Measurements from ENCODE around the gene SLC8B1.
"Not testable (repeated sequence)": the region's sequence is repeated elsewhere in the genome, so short reads cannot be mapped to it uniquely, and the experiment has no call there.

The SLC8B1 gene

DNA sequence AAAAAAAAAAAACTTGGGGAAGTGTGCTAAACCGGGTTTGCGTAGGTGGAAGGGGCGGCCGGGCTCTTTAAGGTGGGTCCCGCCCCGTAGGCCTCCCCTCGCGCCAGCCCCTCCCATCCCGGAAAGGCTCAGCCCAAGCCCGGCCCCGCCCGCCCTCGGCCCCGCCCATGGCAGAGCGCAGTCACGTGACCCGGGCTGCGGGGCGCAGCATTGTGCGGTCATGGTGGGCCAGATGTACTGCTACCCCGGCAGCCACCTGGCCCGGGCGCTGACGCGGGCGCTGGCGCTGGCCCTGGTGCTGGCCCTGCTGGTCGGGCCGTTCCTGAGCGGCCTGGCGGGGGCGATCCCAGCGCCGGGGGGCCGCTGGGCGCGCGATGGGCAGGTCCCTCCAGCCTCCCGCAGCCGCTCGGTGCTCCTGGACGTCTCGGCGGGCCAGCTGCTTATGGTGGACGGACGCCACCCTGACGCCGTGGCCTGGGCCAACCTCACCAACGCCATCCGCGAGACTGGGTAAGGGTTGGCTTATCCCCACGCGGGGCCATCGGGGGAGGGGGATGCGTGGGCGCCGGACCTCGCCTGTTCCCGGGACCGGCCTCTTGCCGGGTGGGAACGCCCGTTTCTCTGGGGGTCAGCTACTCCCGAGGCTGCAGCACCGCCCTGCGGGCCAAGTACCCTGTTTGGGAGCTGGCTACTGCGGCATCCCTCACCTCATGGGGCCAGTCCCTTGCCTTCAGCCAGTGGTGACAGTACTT, 23.6 kb upstream of the SLC8B1 start, which contains the start of gene PLBD2:
Gene PLBD2 (plus strand): TSS at position 207 of the 752 bp plus-strand sequence. CDS start 14 bp downstream, at position 221.
- FAIRE-seq (peak; percentile 9), DNase-seq (ENCODE audit: insufficient read length, low spot score) (peak; percentile 95)

DNA sequence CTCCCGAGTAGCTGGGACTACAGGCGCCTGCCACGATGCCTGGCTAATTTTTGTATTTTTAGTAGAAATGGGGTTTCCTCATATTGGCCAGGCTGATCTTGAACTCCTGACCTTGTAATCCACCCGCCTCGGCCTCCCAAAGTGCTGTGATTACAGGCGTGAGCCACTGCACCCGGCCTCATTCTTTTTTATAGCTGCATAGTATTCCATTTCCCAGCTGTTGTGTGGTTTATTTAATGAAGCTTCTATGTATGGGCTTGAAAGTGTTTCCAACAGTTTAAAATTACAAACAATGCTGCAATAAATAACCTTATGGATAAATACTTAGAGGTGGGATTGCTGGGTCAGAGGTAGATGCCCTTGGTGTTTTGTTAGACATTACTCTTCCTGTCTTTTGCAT, 19.3 kb upstream of the SLC8B1 start:
- not testable (repeated sequence) for DNase-seq (ENCODE audit: insufficient read length, low spot score); FAIRE-seq

DNA sequence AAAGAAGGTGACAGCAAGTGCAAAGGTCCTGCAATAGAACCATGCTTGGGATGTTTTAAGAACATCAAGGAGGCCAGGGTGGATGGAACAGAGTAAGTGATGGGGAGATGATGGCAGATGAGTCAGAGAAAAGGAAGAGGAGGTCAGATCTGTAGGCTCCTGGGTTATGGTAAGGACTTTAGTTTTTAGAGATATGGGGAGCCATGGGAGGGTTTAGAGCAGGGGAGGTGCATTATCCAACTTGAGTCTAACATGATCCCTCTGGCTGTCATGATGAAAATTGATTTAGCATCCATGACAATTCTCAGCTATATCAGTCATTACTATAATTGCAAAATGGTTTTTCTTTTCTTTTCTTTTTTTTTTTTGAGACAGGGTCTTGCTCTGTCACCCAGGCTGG, 16.2 kb upstream of the SLC8B1 start:
- FAIRE-seq (no peak), DNase-seq (ENCODE audit: insufficient read length, low spot score) (no peak)

DNA sequence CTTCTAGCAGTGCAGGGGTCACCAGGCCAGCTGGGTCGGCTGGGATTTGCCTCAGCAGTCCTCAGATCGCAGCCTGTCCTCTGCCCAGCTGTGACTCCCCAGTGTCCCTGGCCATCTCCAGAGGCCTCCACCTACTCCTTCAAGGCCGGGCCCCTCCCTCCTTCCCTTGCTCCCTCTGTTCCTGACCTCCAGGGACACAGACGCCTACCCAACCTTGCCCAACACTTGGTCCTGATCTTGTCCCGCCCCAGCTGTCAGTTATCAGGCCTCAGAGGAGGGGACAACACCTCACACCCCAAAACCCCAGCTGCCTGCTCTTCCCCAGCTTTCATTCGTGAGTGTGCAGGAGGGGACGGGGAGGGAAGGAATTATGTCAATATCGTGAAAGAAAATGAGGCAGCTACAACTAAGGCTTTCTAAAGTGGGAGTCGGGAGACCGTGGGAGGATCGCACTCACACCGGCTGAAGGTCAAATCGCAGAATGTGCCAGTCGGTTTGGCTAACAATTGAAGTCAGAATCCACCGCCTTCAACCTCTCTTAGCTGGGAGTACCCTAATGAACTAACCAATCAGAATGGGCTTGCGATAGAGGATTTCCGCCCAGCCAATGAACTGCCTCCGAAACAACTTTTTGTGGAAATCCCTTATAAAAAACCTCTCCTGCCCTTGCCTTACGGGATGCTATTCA, 14.1 kb upstream of the SLC8B1 start:
- FAIRE-seq (no peak), DNase-seq (ENCODE audit: insufficient read length, low spot score) (no peak)

DNA sequence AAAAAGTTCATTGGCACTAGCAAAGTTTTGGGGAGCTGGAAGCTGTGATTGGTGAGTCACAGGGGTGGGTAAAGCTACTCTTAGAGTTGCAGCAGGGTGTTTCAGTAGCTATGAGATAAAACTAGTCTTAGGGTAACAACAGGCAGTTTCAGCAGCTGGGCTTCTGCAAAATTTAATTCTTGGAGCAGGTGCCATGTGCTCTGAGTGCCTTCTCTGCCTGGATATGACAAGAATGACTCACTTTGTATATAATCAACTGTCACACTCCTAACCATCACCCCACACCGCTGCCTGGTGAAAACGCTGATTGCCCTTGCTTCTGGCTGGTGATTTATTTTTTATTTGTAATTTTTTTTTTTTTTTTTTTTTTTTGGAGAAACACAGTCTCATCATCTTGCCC, 13.0 kb upstream of the SLC8B1 start:
- FAIRE-seq, result no peak

DNA sequence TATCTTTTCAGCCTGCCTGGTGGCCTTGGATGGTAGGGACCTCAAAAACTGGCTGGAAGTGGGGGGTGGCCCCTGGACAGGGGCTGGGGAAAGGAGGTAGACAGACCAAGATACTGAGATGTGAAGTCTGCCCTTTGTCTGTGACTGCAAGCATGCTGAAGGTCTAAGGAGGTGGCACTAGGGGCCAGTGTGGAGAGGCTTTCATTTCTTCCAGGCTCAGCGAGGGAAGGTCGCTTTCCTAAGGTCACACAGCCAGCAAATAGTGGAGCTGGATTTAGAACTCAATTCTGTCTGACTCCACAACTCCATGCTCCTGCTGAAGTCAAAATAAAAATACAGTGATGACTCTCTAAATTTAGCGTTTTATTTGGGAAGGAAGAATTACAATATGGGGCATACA, 12.2 kb upstream of the SLC8B1 start:
- FAIRE-seq (no peak), DNase-seq (ENCODE audit: insufficient read length, low spot score) (no peak)

More for the DNA sequence above, 13.0 kb upstream of the SLC8B1 start:
- DNase-seq (ENCODE audit: insufficient read length, low spot score), result no peak

DNA sequence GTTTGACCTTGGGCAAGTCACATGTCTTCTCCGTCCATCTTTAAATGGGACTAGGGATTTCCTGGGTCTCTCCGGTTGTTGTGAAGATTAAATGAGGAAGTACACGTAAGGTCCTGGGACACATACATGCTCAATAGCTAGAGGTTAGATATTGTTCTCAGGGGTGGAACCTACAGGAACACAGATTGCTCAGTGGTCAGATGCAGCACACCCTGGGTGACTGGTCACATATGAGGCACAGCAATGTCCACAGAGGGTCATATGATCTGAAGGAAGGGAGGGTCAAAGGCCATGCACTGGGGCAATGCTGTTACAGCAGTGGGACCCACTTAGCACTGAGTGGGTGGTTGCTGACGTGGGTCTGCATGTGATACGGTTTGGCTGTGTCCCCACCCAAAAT, 11.4 kb upstream of the SLC8B1 start:
- FAIRE-seq (no peak), DNase-seq (ENCODE audit: insufficient read length, low spot score) (no peak)

DNA sequence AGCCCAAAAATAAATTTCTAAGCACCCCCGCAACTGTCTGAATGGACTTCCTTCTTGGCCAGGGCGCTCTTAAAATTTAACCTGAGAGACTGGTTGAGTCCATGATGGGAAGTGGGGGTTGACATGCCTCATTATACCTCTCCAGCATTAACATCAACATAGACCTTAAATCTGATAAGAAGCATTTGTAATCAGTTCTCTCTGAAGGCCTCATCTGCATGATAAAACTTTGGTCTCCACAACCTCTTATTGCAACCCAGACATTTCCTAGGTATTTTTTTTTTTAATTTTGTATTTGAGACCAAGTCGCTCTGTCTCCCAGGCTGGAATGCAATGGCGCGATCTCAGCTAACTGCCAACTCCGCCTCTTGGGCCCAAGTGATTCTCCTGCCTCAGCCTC, 10.4 kb upstream of the SLC8B1 start:
- FAIRE-seq, result no peak

DNA sequence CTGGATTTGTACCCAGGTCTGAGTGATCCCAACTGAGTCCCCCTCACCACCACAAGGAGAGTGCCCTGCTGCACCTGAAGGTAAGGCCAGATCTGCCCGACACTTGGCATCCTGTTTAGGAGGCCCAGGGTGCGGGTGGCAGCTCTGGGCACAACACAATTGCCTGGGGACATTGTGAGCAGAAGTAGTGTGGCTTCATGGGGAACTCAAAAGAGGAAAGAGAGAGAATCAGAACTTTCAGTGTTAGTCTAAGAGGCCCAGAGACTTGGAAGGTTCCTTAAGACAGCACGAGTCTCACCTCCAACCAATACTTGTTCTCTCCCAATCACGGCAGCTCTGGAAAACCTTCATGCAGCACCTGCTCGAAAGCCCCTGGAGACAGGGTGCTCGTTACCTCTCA, 6.6 kb upstream of the SLC8B1 start:
- FAIRE-seq, result no peak
- DNase-seq (ENCODE audit: insufficient read length, low spot score), result no peak

More for the DNA sequence above, 10.4 kb upstream of the SLC8B1 start:
- DNase-seq (ENCODE audit: insufficient read length, low spot score), result no peak

DNA sequence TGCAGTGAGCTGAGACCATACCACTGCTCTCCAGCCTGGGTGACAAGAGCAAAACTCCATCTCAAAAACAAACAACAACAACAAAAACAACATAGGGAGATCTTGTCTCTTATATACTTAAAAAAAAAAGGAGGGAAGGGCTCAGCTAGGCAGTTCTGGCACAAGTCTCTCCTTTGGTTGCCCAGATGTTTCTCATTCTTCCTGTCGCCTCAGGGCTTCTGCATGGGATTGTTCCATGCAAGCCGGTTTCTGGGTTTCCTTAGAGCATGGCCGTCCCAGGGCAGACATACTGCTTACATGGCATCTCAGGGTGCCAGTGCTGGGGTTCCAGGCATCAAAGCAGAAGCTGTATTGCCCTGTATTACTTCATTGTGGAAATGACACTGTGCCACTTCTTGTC, 5.2 kb upstream of the SLC8B1 start:
- no peak for FAIRE-seq

DNA sequence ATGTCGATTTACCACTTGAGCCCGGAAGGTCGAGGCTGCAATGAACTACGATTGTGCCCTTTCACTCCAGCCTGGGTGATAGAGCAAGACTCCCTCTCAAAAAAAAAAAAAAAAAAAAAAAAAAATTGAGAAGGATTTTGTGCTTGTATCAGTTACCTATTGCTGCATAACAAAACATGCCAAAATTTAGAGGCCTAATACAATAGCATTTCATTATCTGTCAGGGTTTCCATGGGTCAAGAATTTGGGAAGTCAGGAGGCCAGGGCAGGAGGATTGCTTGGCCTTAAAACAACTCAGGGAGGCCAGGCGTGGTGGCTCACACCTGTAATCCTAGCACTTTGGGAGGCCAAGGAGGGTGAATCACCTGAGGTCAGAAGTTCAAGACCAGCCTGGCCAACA, 4.6 kb upstream of the SLC8B1 start:
- FAIRE-seq (no peak), DNase-seq (ENCODE audit: insufficient read length, low spot score) (no peak)

More for the DNA sequence above, 5.2 kb upstream of the SLC8B1 start:
- no peak for DNase-seq (ENCODE audit: insufficient read length, low spot score)

DNA sequence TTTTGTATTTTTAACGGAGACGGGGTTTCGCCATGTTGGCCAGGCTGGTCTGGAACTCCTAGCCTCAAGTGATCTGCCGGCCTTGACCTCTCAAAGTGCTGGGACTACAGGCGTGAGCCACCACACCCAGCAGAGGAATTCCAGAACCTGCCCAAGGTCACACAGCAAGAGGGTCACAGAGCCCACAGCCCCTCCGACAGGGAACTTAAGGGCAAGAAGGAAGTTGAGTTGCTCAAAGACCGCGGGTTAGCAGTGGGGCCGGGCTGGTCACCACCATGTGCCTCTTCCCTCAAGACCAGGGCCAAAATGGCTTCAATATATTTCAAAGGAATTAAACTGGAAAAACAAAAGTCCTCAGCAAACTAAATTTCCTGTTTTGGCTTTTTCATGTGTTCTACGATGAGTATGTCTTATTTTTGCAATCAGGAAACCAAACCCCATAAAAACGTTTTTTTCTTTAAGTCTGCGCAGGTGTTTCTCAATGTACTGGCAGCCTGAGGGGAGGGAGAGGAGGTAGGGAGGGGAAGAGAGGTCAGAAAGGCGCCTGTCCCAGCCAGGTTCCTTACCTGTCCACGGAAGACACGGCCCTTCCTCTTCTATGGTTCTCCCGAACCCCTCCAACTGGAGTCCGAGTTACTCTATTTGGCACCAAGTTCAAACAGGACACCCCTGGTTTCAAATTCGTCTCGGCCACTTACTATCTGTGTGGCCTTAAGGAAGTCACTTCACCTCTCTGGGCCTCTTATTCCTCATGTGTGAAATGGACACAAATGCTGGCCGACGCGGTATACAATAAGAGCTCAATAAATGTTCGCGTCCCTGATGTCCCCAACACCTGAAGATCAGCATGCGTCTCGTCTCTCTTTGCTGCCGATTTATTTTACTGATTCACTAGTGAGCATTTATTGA, 778 bp downstream of the SLC8B1 start:
- FAIRE-seq, result no peak
- DNase-seq (ENCODE audit: insufficient read length, low spot score), result no peak

DNA sequence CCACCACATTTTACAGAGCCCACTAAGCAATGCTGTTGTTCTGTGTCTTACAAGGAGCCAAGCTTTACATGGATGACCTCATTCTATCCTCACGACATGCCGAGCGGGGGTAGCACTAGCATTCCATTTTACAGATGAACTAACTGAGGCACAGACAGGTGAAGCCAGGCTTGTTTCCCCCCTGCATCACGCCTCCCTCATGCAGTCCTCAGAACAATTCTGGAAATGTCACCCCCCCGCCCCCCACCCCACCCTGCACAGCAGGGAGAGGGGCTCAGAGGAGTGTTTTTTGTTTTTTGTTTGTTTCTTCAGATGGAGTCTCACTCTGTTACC, 1.5 kb downstream of the SLC8B1 start:
- DNase-seq (ENCODE audit: insufficient read length, low spot score), result no peak
- no peak for FAIRE-seq

DNA sequence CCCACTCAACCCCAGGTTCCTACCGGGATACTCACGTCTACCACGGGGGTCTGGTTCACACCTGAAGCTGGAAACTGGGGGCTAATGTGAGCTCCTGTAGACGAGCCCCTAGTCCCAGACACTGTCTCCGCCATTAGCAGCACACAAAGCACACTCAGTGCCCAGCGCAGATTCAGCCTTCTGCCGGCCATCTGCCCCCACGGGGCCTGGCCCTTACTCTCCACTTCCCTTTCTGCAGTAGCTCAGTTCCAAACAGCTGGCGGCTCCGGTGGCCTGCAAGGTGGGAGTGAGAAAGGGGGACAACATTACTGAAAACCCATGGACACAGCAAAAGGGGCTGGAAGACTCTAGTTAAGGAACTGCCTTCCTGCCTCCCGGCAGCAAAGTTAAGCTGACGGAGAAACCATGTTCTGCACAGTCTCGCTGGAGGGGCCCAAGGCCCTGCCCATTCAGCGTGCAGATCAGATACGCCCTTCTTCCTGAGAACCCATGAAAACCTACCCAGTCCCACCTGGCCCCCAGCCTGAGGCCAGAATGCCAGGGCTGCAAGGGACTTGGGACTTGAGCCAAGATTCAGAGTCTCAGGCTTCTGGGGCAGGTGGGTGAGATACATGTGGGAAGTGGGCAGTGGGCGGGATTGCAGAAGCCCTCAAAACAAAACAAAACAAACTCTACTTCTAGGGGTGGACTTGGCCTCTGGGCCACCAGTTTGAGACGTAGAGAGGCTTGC, 2.1 kb downstream of the SLC8B1 start:
- DNase-seq (ENCODE audit: insufficient read length, low spot score), result no peak
- no peak for FAIRE-seq

DNA sequence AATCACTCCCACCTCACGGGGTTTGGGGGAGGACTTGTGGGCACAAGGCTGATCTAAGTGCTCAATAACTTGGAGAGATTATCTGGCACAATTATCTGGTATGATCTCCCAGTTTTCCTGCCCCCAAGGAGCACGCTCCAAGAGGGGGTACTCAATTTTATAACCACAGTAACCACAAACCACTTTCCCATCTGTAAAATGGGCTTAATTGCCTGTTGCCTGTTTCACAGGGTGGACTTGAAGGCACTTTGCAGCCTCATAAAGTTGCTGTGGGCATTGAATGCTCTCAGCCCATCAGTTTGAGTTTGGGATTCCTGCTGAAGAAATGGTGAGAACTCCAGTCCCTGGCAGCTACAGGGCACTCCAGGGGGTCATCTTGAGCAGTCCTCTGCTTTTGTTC, 4.4 kb downstream of the SLC8B1 start:
- DNase-seq (ENCODE audit: insufficient read length, low spot score) (no peak), FAIRE-seq (no peak)

DNA sequence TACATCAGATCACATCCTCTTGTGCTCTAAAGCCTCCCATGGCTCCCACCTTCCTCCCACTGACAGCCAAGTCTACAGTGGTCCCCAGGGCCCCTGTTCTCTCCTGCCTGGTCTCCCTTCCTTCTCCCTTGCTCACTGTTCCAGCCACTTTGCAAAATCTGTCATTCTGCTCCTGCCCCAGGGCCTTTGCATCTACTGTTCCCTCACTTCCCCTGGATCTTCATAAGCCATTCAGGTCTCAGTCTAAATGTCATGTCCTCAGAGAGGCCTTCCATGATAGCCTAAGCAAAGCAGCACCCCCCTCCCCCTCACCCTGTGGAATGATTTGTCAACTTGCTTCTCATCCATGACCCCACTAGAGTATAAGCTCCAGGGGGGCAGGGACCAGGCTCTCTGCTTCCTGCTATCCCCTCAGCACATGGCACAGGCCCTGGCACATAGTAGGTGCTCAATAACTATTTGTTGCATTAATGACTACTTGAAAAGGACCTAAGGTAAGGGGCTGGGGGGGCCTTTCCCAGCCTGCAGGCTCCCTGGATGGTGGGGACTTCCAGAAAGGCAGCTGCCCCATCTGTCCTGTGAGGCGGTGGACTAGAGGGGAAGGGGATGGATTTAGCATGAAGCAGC, 5.0 kb downstream of the SLC8B1 start:
- DNase-seq (ENCODE audit: insufficient read length, low spot score) (no peak), FAIRE-seq (no peak)

DNA sequence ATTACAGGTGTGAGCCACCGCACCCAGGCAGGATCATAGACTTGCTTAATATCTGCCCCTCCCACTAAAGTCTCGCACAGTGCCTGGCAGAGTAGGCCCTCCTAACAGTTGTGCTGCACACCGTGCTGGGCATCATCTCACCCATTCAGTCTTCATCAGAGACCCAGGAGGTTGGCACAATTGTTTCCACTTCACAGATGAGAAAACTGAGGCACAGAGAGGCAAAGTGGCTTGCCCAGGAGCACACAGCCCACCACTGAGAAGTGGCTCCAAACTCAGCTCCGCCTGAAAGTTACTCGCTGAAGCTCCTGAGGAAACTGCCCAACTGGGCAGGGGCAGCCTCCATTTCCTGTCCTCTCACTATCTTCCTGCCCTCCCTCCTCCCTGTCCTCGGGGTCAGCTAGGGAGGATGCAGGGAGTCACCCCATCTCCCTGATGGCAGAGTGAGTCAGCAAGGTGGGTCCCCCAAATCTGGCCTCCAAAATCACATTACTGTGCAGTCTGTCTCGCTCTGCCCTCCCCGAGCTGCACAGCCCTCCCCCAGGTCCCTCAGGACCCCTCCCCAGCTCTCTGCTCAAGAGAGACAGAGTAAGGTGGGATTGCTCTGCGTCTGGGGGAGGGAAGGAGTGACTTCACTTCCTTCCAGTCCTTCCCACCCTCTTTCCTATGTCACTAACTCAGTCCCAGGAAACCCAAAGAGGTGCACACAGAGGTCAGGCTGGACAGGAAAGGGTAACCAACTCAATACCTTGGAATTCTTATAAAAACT, 5.7 kb downstream of the SLC8B1 start:
- FAIRE-seq, result no peak
- no peak for DNase-seq (ENCODE audit: insufficient read length, low spot score)

DNA sequence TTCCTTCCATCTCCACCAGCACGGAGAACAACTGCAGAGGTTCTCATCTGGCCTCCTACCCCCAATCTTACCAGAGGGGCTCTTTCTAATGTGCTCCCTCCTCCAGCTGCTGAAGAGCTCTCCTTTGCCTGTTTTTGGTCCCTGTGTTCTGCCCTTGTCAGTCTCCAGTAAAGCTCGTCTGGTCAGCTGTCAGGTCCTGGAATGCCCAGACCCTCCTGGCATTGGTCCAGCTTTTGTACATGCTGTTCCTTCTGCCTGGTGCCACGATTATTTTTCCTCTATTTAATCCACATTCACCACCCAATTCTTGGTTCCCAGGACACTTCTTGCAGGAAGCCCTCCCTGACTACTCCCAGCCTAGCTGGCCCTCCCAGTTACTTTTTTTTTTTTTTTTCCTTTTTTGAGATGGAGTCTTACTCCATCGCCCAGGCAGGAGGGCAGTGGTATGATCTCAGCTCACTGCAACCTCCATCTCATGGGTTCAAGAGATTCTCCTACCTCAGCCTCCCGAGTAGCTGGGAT, 6.5 kb downstream of the SLC8B1 start:
- DNase-seq (ENCODE audit: insufficient read length, low spot score) (no peak), FAIRE-seq (no peak)

DNA sequence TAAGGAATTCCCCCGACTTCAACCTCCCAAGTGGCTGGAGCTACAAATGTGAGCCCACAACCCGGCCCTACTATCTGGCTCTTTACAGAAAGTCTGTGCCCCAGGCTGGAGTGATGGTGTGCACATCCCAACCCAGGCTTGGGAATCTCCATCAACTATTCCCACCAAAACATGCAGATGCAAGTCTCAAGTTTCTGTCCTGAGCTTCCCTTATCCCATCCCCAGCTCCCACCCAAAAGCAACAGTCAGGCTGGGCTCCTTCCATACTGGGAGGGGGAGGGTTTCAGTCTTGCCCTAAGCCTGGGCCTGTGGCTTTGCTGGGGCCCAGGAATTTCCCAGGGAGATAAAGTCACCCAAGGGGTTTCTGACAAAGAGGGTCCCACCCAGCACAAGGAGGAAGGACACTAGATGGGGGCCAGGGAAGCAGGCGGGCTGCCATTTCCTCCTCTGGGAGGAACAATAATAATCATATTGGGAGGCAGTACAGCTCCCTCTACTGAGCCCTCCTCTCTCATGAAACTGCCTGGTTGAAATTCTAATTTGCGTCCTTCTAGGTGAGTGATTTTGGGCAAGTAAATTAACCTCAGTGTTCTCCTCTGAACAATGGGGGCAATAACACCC, 8.0 kb downstream of the SLC8B1 start:
- FAIRE-seq (no peak), DNase-seq (ENCODE audit: insufficient read length, low spot score) (no peak)

All from HTR-8/SVneo (cell line).